Vagina (tissue), 2 donors: Measurements from ENCODE around the gene CALR.

ENCODE experiments used
- CTCF ChIP-seq, 3 experiments: fragments of 450-650 bp in 2 of 3; fragments of 200-600 bp in 1 of 3; sonication (generic) in 1 of 3; IDR thresholded peaks; one replicate each; pipeline ENCODE4 v1.5.1; 2017 to 2019; ENCODE audit warnings: antibody characterized with exemption in 3 of 3, mild to moderate bottlenecking in 2 of 3, moderate library complexity in 2 of 3
- POLR2A ChIP-seq, 2 donors: fragments of 450-650 bp; IDR thresholded peaks; one replicate each; pipeline ENCODE4 v1.6.1; 2017; ENCODE audit warnings: antibody characterized with exemption in 2 of 2, mild to moderate bottlenecking in 2 of 2, moderate library complexity in 2 of 2
- POLR2AphosphoS5 ChIP-seq, 2 donors: sonication (generic); formaldehyde crosslinking; IDR thresholded peaks; one replicate each; pipeline ENCODE4 v1.9.0; 2017; ENCODE audit warnings: antibody characterized with exemption in 2 of 2, mild to moderate bottlenecking in 2 of 2, low read depth in 1 of 2; ENCODE audit not compliant: insufficient read depth in 1 of 2

DNA sequence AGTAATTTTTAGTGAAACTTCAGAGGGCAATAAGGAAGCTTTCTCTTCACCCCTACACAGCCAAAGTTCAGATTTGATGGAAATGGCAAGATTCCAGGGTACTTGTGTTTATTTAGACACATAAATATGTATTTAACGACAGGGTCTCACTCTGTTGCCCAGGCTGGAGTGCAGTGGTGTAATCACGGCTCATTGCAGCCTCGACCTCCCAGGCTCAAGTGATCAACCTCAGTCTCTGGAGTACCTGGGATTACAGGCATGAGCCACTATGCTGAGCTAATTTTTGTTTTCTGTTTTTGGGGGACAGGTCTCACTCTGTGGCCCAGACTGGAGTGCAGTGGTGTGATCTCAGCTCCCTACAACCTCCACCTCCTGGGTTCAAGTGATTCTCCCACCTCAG lies 17.4 kb upstream of the CALR start:
- TF ChIP-seq POLR2A (IDR thresholded peaks at IDR 0.05), result no peak
- no peak for TF ChIP-seq CTCF (IDR thresholded peaks at IDR 0.05)
- TF ChIP-seq POLR2AphosphoS5 (IDR thresholded peaks at IDR 0.05; ENCODE audit: insufficient read depth in 1 of 2, low read depth in 1 of 2), result no peak
